Breast epithelium (tissue), 3 donors: ENCODE results near the gene F11R.

ENCODE experiments used
- CTCF ChIP-seq, 3 donors: fragments of 450-650 bp; IDR thresholded peaks; one replicate each; pipeline ENCODE4 v1.5.1; 2016 to 2017; ENCODE audit warnings: antibody characterized with exemption in 3 of 3, mild to moderate bottlenecking in 3 of 3, moderate library complexity in 3 of 3
- POLR2A ChIP-seq: fragments of 450-650 bp; IDR thresholded peaks from one replicate; pipeline ENCODE4 v1.6.1; 2016; ENCODE audit warnings: antibody characterized with exemption, mild to moderate bottlenecking, moderate library complexity
- POLR2AphosphoS5 ChIP-seq, 3 donors: sonication (generic); formaldehyde crosslinking; IDR thresholded peaks; one replicate each; pipeline ENCODE4 v1.6.1; 2017; ENCODE audit warnings: antibody characterized with exemption in 3 of 3

DNA sequence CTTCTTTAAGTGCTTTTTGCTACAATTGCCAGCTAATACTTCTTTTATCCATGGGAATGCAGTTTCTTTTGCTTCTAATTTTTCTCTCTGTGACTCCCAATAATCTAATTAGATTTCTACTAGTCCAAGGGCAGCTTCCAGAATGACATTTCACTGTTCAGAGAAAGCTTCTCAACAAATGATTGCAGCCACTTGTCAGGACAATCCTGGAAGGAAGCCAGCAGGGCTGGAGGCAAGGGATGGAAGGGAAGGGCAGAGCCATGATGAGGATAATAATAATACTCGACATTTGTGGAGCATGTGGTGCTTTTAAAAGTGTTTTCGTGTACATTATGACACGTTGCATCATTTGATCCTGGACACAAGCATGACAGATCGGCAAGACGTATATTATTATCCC is 19.4 kb downstream of the F11R start:
- TF ChIP-seq CTCF (IDR thresholded peaks at IDR 0.05) (no peak), POLR2A (no peak), POLR2AphosphoS5 (IDR thresholded peaks at IDR 0.05) (no peak)
